Measurements from ENCODE around the gene BSG.

BSG gene

DNA sequence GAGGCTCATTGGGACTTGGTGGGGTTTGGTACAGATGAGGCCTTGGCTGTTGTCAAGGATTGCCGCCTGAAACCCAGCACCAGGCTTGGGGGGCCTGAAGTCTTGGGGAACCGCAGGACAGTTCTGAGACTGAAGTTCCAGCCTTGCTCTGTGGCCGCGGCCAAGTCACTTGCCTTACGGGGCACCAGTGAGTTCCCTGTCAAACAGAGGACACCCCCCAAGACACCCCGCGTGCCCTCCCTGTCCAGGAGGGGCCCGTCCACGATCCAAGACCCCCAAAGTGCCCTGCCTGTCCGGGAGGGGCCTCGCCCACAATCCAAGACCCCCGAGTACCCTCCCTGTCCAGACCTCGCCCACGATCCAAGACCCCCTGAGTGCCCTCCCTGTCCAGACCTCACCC is 38.3 kb upstream of the BSG start:
- Histone ChIP-seq H3K9ac (ENCODE audit: low read length) (no peak overlapping the region), H3K4me1 (ENCODE audit: control insufficient read depth, insufficient read depth, low read length) (peaks cover 21% of the 10 kb centered on the region), H3K4me3 (ENCODE audit: low read length) (peak overlapping the region; percentile 93), H3K36me3 (ENCODE audit: control insufficient read depth, insufficient read depth, low read length) (peaks cover 25% of the 10 kb centered on the region), H3K27ac (ENCODE audit: low read depth, low read length) (peak overlapping the region; percentile 83), H3K27me3 (ENCODE audit: control insufficient read depth, insufficient read depth, low read length) (no peaks in the 10 kb centered on the region)

DNA sequence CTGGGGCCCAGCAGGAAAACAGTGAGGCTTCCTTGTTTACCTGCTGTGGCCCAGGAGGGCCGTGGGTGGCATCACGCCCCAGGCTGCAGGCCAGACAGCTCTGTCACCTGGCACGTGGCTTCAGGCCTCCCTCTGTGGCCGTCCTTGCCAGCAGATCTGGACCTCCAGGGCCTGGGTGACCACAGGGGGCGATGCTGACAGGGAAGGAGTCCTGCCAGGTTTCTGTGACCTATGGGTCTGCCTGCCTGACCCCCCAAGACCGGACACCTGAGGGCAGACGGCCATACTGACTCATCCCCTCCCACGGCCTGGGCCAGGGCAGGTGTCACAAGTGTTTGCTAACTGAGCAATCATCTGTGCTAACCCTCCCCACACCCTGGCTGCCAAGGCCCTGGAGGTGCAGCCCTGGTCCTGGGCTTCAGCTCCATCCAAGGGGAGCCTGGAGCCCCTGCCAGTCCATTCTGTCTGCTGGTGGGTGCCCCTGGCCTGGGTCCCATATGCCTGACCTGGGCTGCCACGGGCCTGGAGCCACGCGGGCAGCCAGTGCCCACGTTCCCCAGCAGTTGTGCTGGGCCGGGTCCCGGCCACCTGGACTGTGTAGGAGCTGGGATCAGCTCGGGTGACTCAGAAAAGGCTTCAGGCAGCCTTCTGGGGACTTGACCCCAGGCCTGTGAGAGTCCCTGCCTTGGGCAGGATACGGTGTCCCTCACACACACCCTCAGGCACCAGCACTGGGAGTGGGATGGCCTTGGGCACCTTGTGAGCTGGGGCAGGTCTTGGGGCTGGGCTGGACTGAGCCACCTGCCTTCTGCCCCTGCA is 37.2 kb upstream of the BSG start:
- no peak overlapping the region for H3K4me3 ChIP-seq (ENCODE audit: low read length)
- H3K4me1 ChIP-seq (ENCODE audit: control insufficient read depth, insufficient read depth, low read length): peaks cover 21% of the 10 kb centered on the region
- no peaks in the 10 kb centered on the region for H3K27me3 ChIP-seq (ENCODE audit: control insufficient read depth, insufficient read depth, low read length)
- H3K36me3 ChIP-seq (ENCODE audit: control insufficient read depth, insufficient read depth, low read length): peaks cover 30% of the 10 kb centered on the region
- H3K27ac ChIP-seq (ENCODE audit: low read depth, low read length): no peak overlapping the region
- H3K9ac ChIP-seq (ENCODE audit: low read length): no peak overlapping the region

DNA sequence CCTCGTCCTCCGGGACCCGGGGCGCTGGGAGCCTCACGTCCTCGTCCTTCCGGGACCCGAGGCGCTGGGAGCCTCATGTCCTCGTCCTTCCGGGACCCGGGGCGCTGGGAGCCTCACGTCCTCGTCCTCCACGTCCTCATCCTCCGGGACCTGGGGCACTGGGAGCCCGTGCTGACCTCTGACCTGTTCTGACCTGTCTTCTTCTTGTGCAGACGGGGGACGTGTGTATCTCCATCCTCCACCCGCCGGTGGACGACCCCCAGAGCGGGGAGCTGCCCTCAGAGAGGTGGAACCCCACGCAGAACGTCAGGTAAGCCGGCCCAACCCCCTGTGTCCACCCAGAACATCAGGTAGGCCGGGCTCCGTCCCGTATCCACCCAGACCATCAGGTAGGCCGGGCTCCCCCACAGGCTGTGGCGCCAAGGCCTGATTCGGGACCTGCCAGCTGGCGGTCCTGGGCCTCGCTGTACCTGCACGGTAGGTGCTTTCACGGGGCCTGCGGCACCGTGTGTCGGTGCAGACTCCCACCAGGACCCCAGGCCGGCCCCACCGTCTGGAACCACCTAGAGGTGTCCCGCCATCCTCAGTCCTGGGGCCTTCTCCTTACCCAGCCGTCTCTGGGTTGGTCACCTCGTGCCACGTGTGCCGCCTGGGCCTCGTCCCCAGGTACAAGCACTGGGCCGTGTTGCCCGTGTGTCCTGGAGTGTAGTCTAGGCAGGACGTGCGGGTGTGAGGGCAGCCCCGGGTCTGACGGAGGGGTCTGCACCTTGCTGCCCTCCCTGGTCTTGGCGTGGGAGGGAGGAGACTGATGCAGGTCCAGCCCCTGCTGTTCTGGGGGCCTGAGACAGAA is 36.1 kb upstream of the BSG start:
- no peaks in the 10 kb centered on the region for H3K27me3 ChIP-seq (ENCODE audit: control insufficient read depth, insufficient read depth, low read length)
- H3K4me3 ChIP-seq (ENCODE audit: low read length): no peak overlapping the region
- H3K9ac ChIP-seq (ENCODE audit: low read length): no peak overlapping the region
- H3K27ac ChIP-seq (ENCODE audit: low read depth, low read length): no peak overlapping the region
- H3K4me1 ChIP-seq (ENCODE audit: control insufficient read depth, insufficient read depth, low read length): peaks cover 19% of the 10 kb centered on the region
- peaks cover 30% of the 10 kb centered on the region for H3K36me3 ChIP-seq (ENCODE audit: control insufficient read depth, insufficient read depth, low read length)

DNA sequence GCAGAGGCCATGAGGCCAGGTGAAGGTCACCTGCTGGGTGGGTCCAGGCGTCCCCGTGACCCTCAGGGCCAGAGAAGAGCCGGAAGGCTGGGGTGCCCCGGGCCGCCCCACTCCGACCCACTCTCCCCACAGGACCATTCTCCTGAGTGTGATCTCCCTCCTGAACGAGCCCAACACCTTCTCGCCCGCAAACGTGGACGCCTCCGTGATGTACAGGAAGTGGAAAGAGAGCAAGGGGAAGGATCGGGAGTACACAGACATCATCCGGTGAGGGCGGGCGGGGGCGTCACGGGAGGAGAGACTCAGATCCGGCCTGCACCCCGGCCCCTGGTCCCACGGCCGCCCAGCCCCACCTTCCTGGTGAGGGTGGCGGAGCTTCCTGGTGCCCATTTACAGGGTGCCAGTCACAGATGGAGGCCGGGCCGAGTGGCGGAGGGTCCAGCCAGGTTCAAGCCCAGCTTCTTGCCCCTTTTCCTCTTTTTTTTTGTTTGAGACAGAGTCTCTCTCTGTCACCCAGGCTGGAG is 35.5 kb upstream of the BSG start:
- H3K4me1 ChIP-seq (ENCODE audit: control insufficient read depth, insufficient read depth, low read length): peaks cover 19% of the 10 kb centered on the region
- no peak overlapping the region for H3K4me3 ChIP-seq (ENCODE audit: low read length)
- no peak overlapping the region for H3K27ac ChIP-seq (ENCODE audit: low read depth, low read length)
- H3K36me3 ChIP-seq (ENCODE audit: control insufficient read depth, insufficient read depth, low read length): peaks cover 31% of the 10 kb centered on the region
- H3K27me3 ChIP-seq (ENCODE audit: control insufficient read depth, insufficient read depth, low read length): no peaks in the 10 kb centered on the region
- H3K9ac ChIP-seq (ENCODE audit: low read length): no peak overlapping the region

DNA sequence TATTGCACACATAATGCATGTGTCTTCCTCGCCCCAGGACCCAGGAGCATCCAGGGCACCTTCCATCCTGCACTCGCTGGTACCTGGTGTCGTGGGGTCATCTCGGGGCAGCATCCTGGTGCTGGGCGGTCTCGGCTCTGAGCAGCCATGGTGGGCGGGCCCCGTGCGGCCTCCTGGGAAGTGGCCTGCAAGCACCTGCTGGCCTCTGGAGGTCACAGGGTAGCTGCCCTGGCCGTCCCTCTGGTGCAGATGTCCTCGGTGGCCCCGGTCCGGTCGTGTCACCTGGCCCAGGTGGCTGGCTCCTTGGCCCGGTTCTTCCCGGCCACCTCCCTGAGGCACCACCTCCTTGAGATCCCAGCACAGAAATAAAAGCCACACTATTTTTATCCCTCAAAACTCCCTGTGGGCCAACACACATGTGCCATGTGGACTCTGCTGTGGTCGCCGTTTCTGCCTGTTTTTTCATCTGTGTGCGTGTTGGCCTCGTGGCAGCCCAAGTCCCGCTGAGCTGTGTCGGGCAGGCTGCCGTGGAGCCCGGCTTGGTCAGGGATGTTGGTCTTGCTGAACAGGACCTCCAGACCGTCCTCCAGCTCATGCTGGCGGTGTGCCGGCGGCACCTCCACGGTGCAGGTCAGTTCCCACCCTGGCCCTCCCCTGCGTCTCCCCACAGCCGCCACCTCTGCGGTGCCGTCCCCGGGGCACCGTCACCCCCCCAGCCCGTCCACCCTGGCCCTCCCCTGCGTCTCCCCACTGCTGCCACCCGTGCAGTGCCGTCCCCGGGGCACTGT is 33.6 kb upstream of the BSG start:
- Histone ChIP-seq H3K36me3 (ENCODE audit: control insufficient read depth, insufficient read depth, low read length) (peaks cover 34% of the 10 kb centered on the region), H3K27ac (ENCODE audit: low read depth, low read length) (no peak overlapping the region), H3K27me3 (ENCODE audit: control insufficient read depth, insufficient read depth, low read length) (no peaks in the 10 kb centered on the region), H3K9ac (ENCODE audit: low read length) (no peak overlapping the region), H3K4me3 (ENCODE audit: low read length) (no peak overlapping the region), H3K4me1 (ENCODE audit: control insufficient read depth, insufficient read depth, low read length) (peaks cover 12% of the 10 kb centered on the region)

DNA sequence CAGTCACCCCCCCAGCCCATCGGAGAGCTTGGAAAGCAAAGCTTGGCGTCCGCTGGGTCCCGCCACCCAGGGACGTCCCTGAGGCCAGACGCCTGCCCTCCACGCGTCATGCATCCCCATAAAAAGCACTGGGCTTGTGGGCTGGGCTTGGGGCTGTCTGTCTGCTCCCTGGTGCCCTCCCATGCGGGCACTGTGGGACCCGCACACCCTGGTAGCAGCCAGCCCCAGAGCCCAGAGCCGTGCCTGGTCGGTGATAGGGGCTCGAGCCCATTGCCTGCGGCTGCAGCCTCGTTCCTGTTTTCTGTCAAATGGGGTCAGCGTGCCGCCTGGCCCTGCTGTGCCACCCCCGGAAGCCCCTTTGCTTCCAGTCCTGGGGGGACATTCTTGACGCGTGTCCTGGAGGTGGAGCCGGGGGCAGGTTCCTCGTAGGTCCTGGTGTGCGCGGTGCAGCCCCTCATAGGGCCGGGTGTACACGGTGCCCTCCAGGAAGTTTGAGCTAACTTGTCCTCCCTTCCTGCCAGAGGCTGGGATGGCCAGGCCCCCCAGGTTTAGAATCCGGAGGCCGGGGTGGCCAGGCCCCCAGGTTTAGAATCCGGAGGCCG is 32.9 kb upstream of the BSG start:
- Histone ChIP-seq H3K36me3 (ENCODE audit: control insufficient read depth, insufficient read depth, low read length) (peaks cover 34% of the 10 kb centered on the region), H3K9ac (ENCODE audit: low read length) (no peak overlapping the region), H3K27me3 (ENCODE audit: control insufficient read depth, insufficient read depth, low read length) (no peaks in the 10 kb centered on the region), H3K4me1 (ENCODE audit: control insufficient read depth, insufficient read depth, low read length) (peaks cover 8% of the 10 kb centered on the region), H3K4me3 (ENCODE audit: low read length) (no peak overlapping the region), H3K27ac (ENCODE audit: low read depth, low read length) (no peak overlapping the region)

DNA sequence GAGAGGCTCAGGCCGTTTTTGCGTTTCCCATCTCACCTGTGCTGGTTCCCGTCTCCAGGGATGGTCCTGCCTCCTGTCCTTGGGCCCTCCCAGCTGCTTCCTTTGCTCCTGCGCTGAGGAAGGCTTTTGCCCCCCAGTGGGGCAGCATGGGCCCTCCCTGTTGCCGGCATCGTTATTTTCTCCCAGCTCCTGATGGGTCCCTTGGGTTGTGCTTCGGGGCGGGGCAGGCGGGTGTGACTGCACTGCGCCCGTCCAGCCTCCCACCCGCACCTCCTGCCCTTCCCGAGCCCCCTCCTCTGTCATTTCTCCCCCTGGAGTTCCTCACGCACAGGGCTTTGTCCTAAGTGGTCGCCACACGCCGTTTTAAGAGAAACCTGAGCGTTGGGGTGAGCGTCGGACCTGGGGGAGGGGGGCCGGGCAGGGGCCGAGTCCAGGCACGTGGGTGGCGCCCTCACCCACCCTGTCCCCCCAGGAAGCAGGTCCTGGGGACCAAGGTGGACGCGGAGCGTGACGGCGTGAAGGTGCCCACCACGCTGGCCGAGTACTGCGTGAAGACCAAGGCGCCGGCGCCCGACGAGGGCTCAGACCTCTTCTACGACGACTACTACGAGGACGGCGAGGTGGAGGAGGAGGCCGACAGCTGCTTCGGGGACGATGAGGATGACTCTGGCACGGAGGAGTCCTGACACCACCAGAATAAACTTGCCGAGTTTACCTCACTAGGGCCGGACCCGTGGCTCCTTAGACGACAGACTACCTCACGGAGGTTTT is 31.3 kb upstream of the BSG start:
- H3K9ac ChIP-seq (ENCODE audit: low read length): no peak overlapping the region
- no peak overlapping the region for H3K27ac ChIP-seq (ENCODE audit: low read depth, low read length)
- peaks cover 2% of the 10 kb centered on the region for H3K4me1 ChIP-seq (ENCODE audit: control insufficient read depth, insufficient read depth, low read length)
- H3K27me3 ChIP-seq (ENCODE audit: control insufficient read depth, insufficient read depth, low read length): no peaks in the 10 kb centered on the region
- peaks cover 31% of the 10 kb centered on the region for H3K36me3 ChIP-seq (ENCODE audit: control insufficient read depth, insufficient read depth, low read length)
- H3K4me3 ChIP-seq (ENCODE audit: low read length): no peak overlapping the region

DNA sequence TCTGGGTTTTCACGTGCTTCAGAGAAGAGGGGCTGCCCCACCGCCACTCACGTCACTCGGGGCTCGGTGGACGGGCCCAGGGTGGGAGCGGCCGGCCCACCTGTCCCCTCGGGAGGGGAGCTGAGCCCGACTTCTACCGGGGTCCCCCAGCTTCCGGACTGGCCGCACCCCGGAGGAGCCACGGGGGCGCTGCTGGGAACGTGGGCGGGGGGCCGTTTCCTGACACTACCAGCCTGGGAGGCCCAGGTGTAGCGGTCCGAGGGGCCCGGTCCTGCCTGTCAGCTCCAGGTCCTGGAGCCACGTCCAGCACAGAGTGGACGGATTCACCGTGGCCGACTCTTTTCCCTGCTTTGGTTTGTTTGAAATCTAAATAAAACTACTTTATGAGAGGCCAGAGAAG is 30.7 kb upstream of the BSG start:
- no peak overlapping the region for H3K27ac ChIP-seq (ENCODE audit: low read depth, low read length)
- H3K36me3 ChIP-seq (ENCODE audit: control insufficient read depth, insufficient read depth, low read length): peaks cover 25% of the 10 kb centered on the region
- H3K9ac ChIP-seq (ENCODE audit: low read length): no peak overlapping the region
- peaks cover 2% of the 10 kb centered on the region for H3K4me1 ChIP-seq (ENCODE audit: control insufficient read depth, insufficient read depth, low read length)
- no peak overlapping the region for H3K4me3 ChIP-seq (ENCODE audit: low read length)
- no peaks in the 10 kb centered on the region for H3K27me3 ChIP-seq (ENCODE audit: control insufficient read depth, insufficient read depth, low read length)

DNA sequence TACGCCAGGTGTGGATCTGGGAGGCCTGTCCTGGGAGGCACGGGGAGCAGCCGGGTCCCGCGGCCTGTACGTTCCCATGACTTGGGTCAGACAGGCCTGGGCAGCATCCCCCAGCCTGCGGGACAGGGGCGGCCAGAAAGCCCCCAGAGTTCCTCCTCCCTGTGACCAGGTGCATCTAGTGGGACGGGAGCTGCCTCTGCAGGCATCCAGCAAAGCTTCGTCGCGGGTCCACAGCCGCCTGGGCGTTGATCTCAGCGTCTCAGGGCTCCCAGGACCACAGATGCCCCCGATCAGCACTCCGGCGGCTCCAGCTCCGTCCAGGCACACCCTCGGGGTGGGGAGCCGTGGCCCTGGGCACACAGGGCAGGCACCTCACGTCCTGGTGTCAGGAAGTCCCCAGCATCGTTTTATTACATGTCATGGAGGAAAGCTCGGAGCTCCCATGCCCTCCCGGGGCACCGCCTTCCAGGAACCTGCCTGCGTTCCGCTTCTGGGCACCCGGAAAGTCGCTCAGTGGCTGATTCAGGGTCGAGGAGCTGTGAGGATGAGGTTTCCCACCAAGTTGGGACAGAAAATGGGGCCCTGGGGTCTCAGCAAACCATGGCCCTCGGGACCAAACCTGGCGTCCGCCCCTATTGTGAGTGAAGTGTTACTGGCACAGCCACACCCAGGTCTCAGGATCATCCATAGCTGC is 30.1 kb upstream of the BSG start:
- Histone ChIP-seq H3K27ac (ENCODE audit: low read depth, low read length) (no peak overlapping the region), H3K9ac (ENCODE audit: low read length) (no peak overlapping the region), H3K36me3 (ENCODE audit: control insufficient read depth, insufficient read depth, low read length) (peaks cover 21% of the 10 kb centered on the region), H3K4me1 (ENCODE audit: control insufficient read depth, insufficient read depth, low read length) (peaks cover 2% of the 10 kb centered on the region), H3K4me3 (ENCODE audit: low read length) (no peak overlapping the region), H3K27me3 (ENCODE audit: control insufficient read depth, insufficient read depth, low read length) (no peaks in the 10 kb centered on the region)

DNA sequence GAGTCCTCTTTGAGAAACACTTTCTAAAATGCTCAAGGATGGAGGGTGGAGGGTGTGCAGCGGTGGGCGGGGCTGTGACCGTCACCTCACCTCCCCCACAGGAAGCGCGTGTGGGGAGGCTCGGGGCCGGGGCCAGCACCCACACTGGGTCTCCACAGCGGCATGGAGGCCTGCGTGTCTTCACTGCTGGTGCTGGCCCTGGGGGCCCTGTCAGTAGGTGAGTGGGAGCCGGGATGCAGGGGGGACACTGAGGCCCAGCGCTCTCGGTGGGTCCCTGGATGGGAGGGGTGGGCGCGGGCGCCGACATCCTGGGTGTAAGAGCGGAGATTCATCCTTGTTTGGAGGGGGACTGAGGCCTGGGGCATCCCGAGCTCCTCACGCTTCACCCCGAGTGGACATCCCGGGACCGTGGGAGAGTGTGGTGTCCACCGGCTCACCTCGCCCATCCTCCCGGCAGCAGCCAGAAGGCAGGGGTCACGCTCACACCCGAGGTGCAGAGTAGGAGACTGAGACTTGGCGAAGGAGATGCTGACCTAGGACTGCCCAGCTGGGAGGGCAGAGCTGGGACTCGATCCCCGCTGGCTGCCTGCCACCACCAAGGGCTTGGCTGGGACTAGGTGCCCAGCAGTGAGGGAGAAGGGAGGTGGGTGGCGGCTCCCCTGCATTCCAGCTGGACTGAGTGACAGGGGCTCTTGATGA is 28.3 kb upstream of the BSG start, which contains the start of gene GZMM:
Gene GZMM, plus strand, starts transcription at position 144 of the 699 bp plus-strand sequence. Its CDS starts 19 bp downstream, at position 163.
- peak within 1 kb of the TSS; percentile 15 for H3K4me3 ChIP-seq (ENCODE audit: low read length)
- H3K9ac ChIP-seq (ENCODE audit: low read length): no peak within 1 kb of the TSS
- H3K27ac ChIP-seq (ENCODE audit: low read depth, low read length): no peak within 1 kb of the TSS
- no peaks in the 10 kb centered on the region for H3K27me3 ChIP-seq (ENCODE audit: control insufficient read depth, insufficient read depth, low read length)
- peaks cover 10% of the 10 kb centered on the region for H3K36me3 ChIP-seq (ENCODE audit: control insufficient read depth, insufficient read depth, low read length)
- H3K4me1 ChIP-seq (ENCODE audit: control insufficient read depth, insufficient read depth, low read length): peaks cover 2% of the 10 kb centered on the region
